Hindlimb muscle (tissue), 1 donor: ENCODE data around the gene BMAL2. TPM values are rescaled to one million over a fixed set of nuclear protein-coding genes. Genes with fewer than 3 reads are reported as not detected.

Source experiments
- DNase-seq: peaks from one replicate; pipeline ENCODE4 v3.0.0-alpha.2; 2013
- polyA plus RNA-seq: library from polyadenylated mRNA; unstranded; fragments of 120-200 nt; gene quantifications from one replicate; pipeline ENCODE4 v1.2.1, GENCODE V29; 2013; ENCODE audit not compliant: insufficient read length

Gene BMAL2
- polyA plus RNA-seq, 1 donor, result 1.2 TPM

GRCh38 chr12:27330846-27331245 lies 1.8 kb upstream of the BMAL2 start:
- no peak for DNase-seq

- no peak for DNase-seq
Observed at GRCh38 chr12:27331291-27331926, 1.2 kb upstream of the BMAL2 start.

DNA sequence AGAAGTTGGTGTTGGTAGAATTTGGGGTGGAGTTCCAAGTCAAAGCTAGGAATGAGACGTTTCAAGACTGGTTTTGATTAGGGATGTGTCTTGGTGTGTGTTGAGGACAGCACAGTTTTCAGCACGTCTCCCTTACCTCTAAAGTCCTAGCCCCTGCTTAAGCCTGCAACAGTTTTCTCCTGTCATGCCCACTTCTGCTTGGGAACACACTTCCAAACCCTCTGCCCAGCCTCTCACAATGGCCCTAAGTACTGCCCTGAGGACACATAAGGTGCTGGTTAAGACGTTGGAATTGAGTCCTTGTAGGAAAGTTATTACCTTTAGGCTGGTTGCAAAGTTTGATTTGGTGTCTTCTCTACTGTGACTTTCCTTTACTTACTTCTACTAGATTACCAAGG lies 710 bp upstream of the BMAL2 start:
- DNase-seq, result no peak

DNA sequence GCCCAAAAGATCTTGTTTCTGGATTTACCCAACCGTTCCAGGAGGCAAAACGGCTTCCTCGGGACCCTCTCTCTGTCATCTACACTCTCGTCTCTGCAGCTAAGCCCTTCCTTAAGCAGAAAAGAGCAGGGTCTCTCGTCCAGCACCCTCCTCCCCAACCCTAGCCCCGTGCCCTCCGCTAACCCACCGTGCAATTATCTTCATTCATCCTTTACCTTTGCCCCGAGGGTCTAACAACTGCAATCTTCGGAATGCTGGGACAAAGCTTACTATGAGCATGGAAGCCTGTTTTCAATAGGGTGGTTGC lies 276 bp upstream of the BMAL2 start:
- no peak for DNase-seq

DNA sequence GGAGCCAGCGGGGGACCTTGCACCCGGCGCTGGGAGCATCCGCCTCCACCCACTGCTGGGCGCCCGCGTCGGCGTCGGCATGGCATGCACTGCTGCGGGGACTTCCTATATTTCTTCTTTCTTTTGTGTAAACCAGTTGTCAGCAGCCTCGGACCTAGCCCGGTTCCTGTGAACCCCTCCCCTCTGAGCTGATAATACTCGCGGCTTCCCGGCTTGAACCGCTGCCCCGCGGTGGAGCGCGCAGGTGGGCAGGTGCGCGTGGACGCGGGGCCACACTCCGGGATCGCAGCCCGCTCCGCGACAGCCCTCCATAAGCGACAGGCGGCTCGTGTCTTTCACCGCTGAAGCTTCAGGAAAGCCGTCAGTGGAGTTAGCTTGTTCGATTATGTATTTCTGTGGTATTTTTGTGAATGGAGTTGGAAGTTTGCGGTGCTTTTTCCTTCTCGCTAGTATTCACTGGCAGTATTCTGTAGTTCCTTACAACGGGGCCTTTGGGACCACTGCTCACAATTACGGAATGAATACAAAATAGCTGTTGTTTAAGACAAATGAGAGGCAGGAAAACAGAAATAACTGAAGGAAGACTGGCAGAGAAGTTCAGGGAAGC lies 870 bp downstream of the BMAL2 start:
- DNase-seq, result no peak

DNA sequence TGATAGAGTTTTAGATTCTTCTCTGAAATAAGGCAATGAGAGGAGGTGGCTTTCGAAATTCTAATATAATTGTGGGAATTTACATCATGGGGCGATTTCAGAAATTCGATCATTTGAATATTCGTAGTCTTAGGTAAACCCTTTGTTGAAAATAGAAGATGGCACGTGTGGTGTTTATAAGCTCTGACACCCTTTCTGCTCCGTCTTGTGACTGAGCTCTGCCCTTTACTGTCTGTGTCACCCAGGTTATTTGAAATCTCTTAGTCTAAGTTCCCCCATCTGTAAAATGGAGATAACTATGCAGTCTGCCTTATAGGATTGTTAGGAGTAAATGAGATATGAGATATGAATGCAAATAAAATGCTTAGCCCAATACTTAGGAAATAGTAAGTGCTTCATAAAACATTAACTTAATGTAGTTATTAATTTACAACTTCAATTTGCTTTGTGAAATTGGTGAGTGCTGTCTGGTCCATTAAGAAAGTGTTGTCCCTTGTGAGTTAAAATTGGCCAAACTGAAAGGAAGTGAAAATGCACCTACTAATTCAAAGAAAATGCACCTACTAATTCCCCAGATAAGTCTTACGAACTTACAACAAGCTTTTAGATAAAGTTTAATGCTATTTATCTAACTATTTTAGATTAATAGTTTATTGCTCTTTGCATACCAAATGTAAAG lies 1.5 kb downstream of the BMAL2 start:
- DNase-seq, result no peak

- no peak for DNase-seq
Observed at GRCh38 chr12:27334721-27335082, 2.1 kb downstream of the BMAL2 start.

- DNase-seq, result no peak
Observed at GRCh38 chr12:27335364-27336281, 3.0 kb downstream of the BMAL2 start.

GRCh38 chr12:27336282-27336653 lies 3.6 kb downstream of the BMAL2 start:
- DNase-seq, result no peak

DNA sequence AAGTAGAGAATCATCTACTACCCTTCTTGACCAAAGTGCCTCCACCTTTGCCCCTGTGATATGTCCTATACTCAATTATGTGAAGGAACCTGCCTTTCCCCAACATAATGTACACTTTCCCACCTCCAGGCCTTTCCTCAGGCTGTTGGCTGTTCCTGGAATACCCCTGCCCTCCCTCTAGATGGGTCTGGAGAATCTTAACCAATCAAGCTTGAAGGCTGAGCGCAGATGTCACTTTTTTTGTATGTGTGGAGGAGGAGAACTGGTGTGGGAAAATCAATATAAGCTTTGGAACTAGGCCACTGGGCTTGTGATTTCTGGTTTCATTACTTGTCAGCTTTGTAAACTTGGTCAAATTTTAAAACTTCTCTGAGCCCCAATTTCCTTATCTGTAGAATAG lies 4.7 kb downstream of the BMAL2 start:
- no peak for DNase-seq

- DNase-seq, result no peak
Observed at GRCh38 chr12:27338473-27338872, 5.8 kb downstream of the BMAL2 start.

DNA sequence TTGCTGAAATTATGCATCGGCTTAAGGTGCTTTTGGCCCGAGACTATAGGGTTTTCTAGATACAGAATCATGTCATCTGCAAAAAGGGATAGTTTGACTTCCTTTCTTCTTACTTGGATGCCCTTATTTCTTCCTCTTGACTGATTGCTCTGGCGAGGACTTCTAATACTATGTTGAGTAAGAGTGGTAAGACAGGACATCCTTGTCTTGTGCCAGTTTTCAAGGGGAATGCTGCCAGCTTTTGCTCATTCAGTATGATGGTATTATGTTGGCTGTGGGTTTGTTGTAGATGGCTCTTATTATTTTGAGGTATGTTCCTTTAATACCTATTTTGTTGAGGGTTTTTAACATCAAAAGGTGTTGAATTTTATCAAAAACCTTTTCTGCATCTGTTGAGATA lies 8.3 kb downstream of the BMAL2 start:
- DNase-seq, result no peak

DNA sequence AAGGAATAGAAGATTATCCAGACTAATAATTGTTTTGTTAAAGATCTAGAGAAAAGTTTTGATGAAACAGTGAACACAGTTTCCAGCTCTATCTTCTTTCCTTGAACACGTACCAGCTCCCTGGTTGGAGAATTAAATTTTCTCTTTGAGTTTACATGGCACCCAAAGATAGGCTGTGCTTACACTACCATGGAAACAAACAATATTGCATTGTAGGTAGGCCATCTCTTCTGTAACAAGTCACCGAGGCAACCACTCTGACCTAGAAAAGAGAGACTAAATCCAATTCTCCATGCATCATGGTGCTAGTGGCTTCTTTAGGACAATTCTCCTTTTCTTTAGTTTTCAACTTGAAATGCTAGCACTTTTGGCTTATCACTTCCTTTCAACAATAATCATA lies 9.9 kb downstream of the BMAL2 start:
- DNase-seq, result no peak

DNA sequence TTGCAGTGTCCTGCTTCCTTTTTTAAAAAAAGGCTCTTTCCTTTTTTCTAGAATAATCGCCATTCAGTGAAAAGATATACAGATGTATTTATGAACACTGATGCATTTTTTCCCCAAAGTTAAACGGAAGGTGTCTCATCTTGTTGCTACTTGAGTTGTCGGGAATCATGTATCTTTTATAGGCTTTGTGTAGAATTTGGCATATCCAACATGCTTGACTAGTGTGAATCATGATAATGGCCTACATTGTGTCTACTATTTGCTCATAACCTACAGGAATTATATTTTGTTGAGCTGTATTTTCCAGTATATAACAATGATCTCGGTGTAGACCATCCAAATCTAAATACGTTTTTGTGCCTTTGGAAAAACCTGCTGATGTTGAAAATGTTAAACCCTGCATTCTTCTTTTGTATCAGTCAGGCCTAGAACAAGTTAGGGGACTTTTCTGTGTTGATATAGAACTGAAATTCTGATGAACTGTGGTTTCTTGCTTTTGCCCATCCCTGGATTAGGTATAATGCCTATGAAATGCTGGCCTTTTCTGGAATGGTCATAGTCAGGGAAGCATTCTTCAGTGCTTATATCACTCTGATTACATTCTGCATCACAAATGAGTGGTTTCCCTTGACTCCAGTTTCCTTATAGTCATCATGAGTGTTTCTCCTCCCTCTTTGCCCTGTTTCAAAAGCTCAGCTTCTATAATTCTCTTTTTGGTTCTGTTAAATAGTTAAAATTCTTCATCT lies 10.8 kb downstream of the BMAL2 start:
- no peak for DNase-seq

- DNase-seq, result no peak
Observed at GRCh38 chr12:27344246-27344645, 11.6 kb downstream of the BMAL2 start.

DNA sequence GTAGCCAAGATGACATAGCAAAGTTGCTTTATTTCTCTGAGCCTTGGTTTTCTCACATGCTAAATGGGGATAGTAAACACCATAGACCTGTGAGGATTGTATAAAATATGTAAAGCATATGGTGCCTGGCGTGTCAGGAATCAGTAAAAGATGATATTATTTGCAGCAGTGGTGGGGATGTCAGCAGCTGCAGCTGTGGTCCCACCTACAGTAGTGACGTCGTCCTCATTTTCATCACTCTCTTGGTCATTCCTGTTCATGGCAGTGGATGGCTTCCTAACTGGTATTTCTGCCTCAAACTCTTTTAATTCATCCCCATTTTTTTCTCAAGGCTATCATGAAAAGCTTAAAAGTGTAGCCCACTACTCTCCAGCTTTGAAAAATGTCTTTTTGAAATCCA lies 12.1 kb downstream of the BMAL2 start:
- DNase-seq, result no peak

DNA sequence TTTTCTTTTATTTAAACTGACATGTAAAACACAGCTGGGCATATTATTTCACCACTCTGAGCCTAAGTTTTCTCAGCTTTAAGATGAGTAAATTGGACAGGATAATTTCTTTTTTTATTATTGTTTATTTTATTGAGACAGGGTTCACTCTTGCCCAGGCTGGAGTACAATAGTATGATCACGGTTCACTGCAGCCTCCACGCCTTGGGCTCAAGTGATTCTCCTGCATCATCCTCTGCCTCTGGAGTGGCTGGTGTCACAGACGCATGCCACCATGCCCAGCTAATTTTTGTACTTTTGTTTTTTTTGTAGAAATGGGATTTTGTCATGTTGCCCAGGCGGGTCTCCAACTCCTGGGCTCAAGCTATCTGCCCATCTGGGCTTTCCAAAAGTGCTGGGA lies 12.7 kb downstream of the BMAL2 start:
- no peak for DNase-seq

- DNase-seq, result no peak
Observed at GRCh38 chr12:27347779-27348178, 15.1 kb downstream of the BMAL2 start.

GRCh38 chr12:27351476-27351875 lies 18.8 kb downstream of the BMAL2 start:
- DNase-seq, result no peak

DNA sequence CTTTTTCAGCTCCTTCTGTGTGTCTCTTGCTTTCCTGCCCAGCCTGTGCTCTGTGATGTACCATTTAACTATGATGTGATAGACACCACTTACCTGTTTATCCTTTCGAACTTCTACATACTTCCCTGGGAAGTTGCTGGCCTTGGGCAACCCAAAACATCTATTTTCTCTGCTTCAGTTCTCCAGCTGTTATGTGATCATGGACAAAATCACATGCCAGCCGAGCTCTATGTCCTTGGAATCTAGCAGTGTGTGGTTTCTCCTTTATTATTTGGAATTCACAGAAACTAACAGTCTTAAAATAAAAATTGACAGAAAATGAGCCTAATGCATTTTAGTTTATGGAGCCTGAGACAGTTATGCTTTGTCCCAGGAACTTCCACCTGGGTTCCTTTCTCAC lies 22.9 kb downstream of the BMAL2 start:
- DNase-seq, result no peak

DNA sequence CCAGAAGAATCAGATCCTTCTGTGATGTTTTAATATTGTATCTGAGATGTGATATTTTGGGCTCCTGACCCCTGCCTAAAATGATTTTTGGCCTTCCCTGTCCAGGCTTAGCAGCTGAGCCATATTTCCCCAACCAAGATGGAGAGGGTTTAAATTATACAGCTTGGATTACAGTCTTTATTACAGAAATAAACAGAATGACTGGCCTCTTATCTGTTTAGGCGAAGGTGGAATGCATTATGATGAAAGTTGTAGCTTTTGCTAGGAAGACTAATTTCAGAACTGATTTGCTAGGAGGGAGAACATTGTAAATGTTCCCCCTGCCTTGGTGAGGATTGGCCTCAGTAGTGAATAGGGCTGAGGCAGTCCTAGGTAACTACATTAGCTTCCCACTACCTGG lies 23.3 kb downstream of the BMAL2 start:
- no peak for DNase-seq

DNA sequence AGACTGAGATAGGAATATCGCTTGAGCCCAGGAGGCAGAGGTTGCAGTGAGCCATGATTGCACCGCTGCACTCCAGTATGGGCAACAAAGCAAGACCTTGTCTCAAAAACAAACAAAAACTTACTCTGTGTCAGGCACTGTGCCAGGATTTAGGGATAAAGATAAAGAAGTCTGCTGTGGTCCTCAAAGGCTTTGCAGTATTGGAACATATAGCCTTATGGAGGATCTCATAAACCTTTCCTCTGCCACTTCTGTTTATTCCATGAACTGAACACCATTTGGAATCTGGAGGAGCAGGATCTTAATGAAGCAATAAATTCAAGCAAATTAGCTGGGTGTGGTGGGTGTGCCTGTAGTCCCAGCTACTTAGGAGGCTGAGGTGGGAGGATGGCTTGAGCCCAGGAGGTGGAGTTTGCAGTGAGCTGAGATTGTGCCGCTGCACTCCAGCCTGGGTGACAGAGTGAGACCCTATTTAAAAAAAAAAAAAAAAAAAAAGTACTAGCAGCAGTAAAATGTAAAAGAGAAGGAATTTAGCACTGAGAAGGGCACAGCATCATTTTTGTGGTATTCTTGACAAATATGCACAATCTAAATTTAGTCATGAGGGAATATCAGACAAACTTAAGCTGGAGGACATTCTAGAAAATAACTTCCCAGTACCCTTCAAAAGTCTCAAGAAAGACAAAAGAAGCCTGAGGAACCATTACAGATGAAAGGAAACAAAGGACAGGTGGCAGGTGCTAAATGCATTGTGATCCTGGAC lies 27.1 kb downstream of the BMAL2 start:
- no peak for DNase-seq
